Fibroblast of skin of right quadriceps (primary cell): ENCODE results near the gene MYL9.

Experiments
- DNase-seq: peaks from one replicate; pipeline ENCODE4 v3.0.0-alpha.2; 2013

The MYL9 gene

GRCh38 chr20:36526521-36527011, 14.8 kb upstream of the MYL9 start:
- no peak for DNase-seq

DNA sequence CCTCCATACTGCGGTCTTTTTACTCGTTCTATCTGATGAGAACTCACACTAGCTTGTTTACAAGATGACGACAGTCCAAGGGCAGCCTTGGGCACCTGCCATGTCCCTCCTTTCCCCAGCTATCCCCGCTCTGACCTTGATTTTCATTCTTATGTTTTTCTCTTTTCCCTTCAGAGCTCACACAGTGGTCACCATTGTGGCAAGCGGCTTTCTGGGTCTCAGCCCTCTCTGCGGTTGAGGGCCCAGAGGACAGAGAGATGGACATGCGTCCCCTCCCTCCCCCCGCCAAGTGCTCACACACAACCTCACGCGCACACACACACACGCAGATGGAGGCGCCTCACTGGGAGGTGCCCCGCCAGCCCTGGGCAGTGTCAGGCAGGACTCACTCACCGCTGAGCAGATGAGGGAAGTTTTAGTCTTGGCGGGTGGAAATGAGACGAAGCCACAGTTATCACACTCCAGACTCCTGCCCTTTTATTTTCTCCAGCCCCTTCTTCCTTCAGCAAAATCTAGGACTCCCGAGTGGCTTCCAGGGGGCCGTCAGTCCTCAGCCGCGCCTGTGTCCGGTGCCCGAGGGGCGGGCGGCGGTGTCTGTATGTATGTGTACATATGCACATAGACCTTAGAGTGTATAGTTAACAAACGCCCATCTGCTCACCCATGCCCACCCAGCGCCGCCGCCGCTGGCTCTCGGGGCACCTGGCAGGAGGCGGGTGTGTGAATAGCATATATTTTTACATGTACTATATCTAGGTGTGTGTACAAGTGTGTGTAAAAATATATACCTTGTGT, 13.8 kb upstream of the MYL9 start:
- no peak for DNase-seq

GRCh38 chr20:36528176-36528874, 13.0 kb upstream of the MYL9 start:
- no peak for DNase-seq

DNA sequence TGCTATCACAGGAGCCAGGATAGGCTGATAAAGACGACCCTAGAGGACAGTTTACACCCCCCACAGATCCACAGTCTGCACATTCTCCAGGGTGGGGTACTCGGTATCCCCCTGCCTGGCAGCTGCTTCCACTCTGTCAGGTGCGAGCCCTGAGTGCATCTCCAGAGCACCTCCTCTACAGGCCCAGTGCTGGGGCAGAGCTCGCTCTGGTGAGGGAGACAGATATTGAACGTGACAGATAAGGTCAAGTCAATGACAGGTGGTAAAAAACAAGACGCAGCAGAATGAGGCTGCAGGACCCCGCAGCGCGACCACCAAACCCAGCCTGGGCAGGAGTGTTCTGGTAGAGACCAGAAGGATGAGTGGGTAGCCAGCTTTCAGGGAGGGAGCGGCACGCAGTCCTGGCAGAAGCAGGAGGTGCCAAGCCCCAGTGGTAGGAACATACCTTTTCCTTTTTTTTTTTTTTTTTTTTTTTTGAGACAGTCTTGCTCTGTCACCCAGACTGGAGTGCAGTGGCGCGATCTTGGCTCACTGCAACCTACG, 12.4 kb upstream of the MYL9 start:
- DNase-seq, result no peak

DNA sequence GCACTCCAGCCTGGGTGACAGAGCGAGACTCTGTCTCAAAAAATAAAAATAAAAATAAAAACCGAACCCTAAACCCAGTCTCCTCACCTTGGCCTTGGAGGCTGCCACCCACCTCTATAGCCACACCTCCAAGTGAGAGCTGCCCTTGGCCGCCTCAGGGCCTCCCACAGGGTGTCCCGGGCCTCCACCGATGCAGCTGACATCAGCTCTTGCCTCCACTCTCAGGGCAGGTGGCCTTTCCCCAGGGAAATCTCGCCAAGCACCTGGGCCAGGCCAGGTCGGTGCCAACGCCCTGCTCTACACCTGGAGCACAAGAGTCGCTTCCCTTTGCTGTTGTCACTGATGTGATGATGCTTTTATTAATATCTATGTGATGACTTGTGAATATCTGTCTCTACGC, 8.9 kb upstream of the MYL9 start:
- DNase-seq, result no peak

DNA sequence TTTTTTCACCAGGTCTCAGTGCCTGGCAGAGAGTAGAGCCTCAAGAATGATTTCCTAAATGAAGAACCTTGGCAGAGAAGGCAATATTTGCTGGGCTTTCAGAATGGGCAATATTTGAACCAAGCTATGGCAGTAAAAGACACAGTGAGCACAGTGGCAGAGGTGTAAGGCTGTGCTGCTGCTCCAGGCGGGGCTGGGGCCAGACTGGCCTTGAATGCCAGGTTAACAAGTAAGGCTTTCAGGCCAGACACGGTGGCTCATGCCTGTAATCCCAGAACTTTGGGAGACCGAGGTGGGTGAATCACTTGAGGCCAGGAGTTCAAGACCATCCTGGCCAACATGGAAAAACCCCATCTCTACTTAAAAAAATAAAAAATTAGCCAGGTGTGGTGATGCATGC, 8.5 kb upstream of the MYL9 start:
- no peak for DNase-seq

- peak; percentile 47 for DNase-seq
Measured at GRCh38 chr20:36538026-36538722, 3.1 kb upstream of the MYL9 start.

GRCh38 chr20:36540551-36541211, 638 bp upstream of the MYL9 start:
- no peak for DNase-seq

GRCh38 chr20:36541768-36542488, 609 bp downstream of the MYL9 start:
- peak; percentile 54 for DNase-seq

- DNase-seq, result no peak
Measured at GRCh38 chr20:36542516-36543183, 1.3 kb downstream of the MYL9 start.

- DNase-seq, result peak; percentile 54
Measured at GRCh38 chr20:36543184-36544133, 2.1 kb downstream of the MYL9 start.

DNA sequence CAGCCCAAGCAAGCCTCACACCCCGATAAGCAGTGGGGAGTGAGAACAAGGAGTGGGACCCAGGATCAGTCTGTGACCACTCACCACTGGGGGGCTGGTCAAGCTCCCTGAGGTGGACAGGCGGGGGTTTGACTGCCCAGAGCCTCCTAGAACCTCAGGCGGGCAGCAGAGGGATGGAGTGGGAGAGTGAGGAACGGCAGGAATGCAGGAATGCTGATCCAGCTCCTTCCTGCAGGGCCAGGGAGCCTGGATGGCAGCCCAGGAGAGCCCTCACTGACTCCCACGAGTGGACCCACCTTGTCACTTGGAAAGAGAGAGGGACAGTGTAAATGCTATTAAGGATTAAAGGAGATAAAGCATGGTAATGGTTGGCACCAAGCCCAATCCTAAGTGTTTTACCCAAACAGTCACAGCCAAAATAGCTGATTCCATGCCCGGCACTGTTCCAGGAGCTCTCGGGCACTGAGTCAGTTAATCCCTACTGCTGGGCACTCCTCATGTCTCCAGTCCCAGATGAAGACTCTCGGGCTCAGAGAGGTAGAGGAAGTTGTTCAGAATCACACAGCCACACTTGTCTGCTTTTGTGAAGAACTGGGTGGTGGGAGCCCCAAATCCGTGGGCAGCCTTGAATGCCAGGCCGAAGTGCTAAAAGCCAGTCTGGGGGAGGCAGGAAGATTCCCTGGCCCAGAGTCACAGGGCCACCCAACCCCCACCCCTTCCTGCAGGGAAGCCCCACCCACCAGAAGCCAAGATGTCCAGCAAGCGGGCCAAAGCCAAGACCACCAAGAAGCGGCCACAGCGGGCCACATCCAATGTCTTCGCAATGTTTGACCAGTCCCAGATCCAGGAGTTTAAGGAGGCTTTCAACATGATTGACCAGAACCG, 3.1 kb downstream of the MYL9 start:
- peak; percentile 25 for DNase-seq

GRCh38 chr20:36546111-36546736, 4.9 kb downstream of the MYL9 start:
- no peak for DNase-seq

DNA sequence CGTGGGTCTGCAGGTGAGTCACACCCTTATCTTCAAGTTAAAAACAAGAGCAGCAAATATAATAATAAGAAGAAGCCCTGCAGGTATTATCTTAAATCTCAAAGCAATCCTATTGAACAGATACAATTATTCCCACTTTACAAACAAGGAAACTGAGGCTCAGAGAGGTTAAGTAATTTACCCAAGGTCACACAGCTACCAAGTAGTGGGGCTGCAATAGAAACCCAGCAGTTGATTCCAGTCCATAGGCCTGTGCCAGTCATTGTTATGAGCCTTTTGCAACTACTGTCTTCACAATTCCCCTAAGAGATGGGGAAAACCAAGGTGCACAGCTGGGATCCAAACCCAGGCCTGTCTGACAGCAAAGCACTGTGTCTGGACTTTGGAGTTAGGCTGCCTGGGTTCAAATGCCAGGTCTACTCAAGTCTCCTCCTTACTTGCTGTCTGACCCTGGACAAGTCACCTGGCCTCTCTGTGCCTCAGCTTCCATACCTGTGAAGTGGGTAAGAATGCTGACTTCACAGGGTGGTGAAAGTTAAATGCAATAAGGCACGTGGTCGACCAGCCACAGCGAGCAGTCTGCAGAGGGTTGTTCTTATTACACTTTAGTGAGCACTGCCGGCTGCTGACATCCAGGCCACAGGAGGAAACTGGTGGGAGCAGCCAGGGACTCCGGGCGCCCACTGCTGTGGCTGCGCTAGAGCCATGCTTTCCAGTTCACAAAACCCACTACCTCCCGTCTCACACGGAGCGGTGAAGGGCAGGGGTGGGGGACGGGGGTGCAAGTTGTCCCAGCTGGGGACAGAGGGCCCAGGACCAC, 6.1 kb downstream of the MYL9 start:
- no peak for DNase-seq

- DNase-seq, result no peak
Measured at GRCh38 chr20:36548006-36548315, 6.6 kb downstream of the MYL9 start.

GRCh38 chr20:36548704-36549627, 7.6 kb downstream of the MYL9 start:
- DNase-seq, result no peak

DNA sequence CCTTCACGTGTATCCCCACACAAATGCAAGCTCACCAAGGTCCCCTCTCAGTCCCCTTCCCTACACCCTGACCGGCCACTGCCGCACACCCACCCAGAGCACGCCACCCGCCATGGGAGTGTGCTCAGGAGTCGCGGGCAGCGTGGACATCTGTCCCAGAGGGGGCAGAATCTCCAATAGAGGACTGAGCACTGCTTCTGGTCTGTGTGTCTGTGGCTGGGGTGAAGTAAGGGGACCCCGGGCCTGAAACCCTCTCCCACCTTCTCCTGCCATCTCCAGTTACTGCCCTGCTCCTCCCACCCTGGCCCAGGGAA, 8.3 kb downstream of the MYL9 start:
- DNase-seq, result no peak
